Pancreas (tissue), 10 donors: Measurements from ENCODE around the gene HTR6. TPM values are rescaled to one million over a fixed set of nuclear protein-coding genes. Genes with fewer than 3 reads are reported as not detected.
A peak's percentile ranks its signal among the peaks of the same experiment; 100 is the strongest.

Source experiments
- ATAC-seq, 4 donors: fragments of 200-7000 bp; cut with Tn5 transposase; one replicate each; pipeline versions ENCODE4 v1.8.0 to v1.9.1; 2020; ENCODE audit warnings: mild to moderate bottlenecking in 4 of 4, moderate library complexity in 4 of 4
- DNase-seq, 6 donors: peaks; one replicate each; pipeline ENCODE4 v3.0.0-alpha.2; 2020
- FAIRE-seq: peaks from 2 replicates; lab custom pipeline; 2012; peaks lifted over from hg19 to GRCh38; lab: Jason Lieb, UNC
- H3K27ac ChIP-seq, 4 donors: fragments of 200-600 bp; sonication (generic); 1 replicate in 3 of 4; 2 replicates in 1 of 4; pipeline versions ENCODE4 v1.5.0 to v1.8.0; 2020
- H3K27me3 ChIP-seq, 4 donors: fragments of 200-600 bp; one replicate each; pipeline ENCODE4 v1.8.0; 2021
- H3K36me3 ChIP-seq, 3 donors: fragments of 200-600 bp; sonication (generic) in 1 of 3; one replicate each; pipeline versions ENCODE4 v1.5.0 to v1.8.0; 2020 to 2021
- H3K4me1 ChIP-seq, 3 donors: fragments of 200-600 bp; one replicate each; pipeline ENCODE4 v1.8.0; 2021
- H3K4me3 ChIP-seq, 4 donors: fragments of 200-600 bp; sonication (generic) in 2 of 4; one replicate each; pipeline versions ENCODE4 v1.5.0 to v1.8.0; 2020 to 2021
- H3K9me3 ChIP-seq, 4 donors: fragments of 200-600 bp; one replicate each; pipeline ENCODE4 v1.8.0; 2021
- WGBS, 2 donors: extraction: QIAGEN DNeasy Blood & Tissue Kit; methylation state at CpG; one replicate each; pipeline ENCODE4 v1.1.7; 2013; 5-methylcytosine and 5-hydroxymethylcytosine counted together
- intact Hi-C, 3 donors: fragments of 100-400 bp; cut with DNase I; formaldehyde crosslinking; loops; one replicate each; pipeline versions ENCODE4 v1.11.1 to v1.14.2; 2022
- polyA plus RNA-seq, 2 donors: library from polyadenylated mRNA; stranded (reverse); fragments of 200-250 nt; gene quantifications; one replicate each; pipeline ENCODE4 v1.2.3, GENCODE V29; 2013
- total RNA-seq, 6 donors: library from RNA; stranded (reverse); fragmentation: NEBNext Ultra II Directional in 4 of 6; extraction: Animal tissue kit (Norgen Biotek cat#: 25700) in 4 of 6; gene quantifications; one replicate each; pipeline versions ENCODE4 v1.2.1 to v1.2.4, GENCODE V29; 2021 to 2023
- TF ChIP-seq, protein P1 (sequence below), 4 donors: fragments of 200-600 bp; sonication (generic) in 3 of 4; IDR thresholded peaks; one replicate each; pipeline versions ENCODE4 v1.5.0 to v1.8.0; 2021; ENCODE audit warnings: antibody characterized with exemption in 4 of 4
- donor health status: healthy with polysubstance abuse.
- donor health status: DM: no; HTN: no; CAD: no; lungs with moderate emphysema.
- donor health status: DM: no; HTN: no; CAD: no.
- donor health status: control.
- donor health status: control.
- donor health status: Bipolar disorder and iron deficiency.
- donor health status: DM: yes; HTN: yes; CAD: no.
- donor health status: DM: no; HTN: no; CAD: no.
- donor health status: DM: no; HTN: no; CAD: no.
- donor health status: DM: yes; HTN: yes; CAD: no.

HTR6 gene
- total and polyA plus RNA-seq, 8 donors, result not detected

DNA sequence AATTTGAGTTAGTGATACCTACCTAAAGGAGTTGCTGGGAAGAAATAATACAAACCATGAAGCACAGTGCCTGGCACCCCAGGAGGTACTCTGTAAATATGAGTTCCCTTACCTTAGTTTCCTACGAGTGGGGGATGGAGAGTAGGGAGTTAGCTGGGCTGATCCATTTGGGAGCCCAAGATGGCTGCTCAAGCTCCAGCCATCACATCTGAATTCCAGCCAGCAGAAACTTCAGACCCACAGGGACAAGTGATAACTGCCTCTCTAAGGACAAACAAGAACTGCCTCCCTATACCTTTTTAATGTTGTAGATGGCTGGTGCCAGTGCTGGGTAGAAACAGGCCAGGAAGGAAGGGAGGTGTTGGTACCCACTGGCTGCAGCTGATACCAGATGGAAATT lies 22.7 kb downstream of the HTR6 start:
- Histone ChIP-seq H3K4me1 (no peaks in the 10 kb centered on the region), H3K4me3 (no peak overlapping the region), H3K36me3 (no peaks in the 10 kb centered on the region), H3K27ac (no peak overlapping the region), H3K27me3 (no peaks in the 10 kb centered on the region), H3K9me3 (no peaks in the 10 kb centered on the region)
- FAIRE-seq (no peak), ATAC-seq (no peak), DNase-seq (no peak)
- intact Hi-C loops, result no loop called here
- 97 to 100% methylated on average over 1 of the region's 1 CpG for WGBS, 2 donors
- TF ChIP-seq, protein P1, sequence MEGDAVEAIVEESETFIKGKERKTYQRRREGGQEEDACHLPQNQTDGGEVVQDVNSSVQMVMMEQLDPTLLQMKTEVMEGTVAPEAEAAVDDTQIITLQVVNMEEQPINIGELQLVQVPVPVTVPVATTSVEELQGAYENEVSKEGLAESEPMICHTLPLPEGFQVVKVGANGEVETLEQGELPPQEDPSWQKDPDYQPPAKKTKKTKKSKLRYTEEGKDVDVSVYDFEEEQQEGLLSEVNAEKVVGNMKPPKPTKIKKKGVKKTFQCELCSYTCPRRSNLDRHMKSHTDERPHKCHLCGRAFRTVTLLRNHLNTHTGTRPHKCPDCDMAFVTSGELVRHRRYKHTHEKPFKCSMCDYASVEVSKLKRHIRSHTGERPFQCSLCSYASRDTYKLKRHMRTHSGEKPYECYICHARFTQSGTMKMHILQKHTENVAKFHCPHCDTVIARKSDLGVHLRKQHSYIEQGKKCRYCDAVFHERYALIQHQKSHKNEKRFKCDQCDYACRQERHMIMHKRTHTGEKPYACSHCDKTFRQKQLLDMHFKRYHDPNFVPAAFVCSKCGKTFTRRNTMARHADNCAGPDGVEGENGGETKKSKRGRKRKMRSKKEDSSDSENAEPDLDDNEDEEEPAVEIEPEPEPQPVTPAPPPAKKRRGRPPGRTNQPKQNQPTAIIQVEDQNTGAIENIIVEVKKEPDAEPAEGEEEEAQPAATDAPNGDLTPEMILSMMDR (IDR thresholded peaks at IDR 0.05), result no peak

DNA sequence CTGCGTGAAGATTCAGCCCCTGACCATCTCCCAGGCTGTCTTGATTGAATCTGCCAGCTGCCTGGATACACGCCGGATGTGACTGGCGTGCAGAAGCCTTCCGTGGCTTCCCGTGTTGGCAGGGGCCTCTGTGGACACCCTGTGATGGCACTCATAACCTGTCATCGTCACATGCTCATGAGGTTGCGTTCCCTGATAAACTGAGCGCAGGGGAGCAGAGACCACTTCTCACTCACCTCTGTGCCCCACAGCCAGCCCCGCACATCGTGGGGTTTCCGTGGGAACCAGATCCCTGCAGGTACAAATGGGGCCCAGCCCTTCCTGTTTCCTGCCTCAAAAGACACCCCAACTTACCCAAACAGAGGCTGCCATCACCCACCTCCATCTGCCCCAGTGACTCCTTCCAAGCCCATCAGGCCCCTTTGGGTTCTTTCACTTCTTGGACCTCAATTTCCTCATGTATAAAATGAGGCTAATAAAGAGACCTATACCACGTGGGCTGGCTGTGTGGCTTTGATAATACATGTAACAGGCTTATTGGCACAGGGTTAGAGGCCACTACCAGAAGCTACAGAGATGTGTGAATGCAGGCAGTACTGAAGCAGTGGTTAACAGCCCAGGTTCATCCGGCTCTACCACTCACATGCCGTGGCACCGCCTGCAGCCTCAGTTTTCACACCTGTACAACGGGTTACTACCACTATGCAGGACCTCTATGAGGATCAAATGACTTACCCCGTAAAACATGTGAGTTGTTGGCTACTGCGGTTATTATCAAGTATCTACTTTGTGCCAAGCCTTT lies 23.6 kb downstream of the HTR6 start:
- no peaks in the 10 kb centered on the region for H3K9me3 ChIP-seq
- no peak for DNase-seq
- no peak for FAIRE-seq
- TF ChIP-seq, protein P1 (IDR thresholded peaks at IDR 0.05), result no peak
- ATAC-seq, result no peak
- H3K4me3 ChIP-seq, result no peak overlapping the region
- no peaks in the 10 kb centered on the region for H3K27me3 ChIP-seq
- WGBS, 2 donors, result 91 to 92% methylated on average over 19 of the region's 19 CpGs
- no peaks in the 10 kb centered on the region for H3K36me3 ChIP-seq
- intact Hi-C loops, result no loop called here
- no peak overlapping the region for H3K27ac ChIP-seq
- no peaks in the 10 kb centered on the region for H3K4me1 ChIP-seq

DNA sequence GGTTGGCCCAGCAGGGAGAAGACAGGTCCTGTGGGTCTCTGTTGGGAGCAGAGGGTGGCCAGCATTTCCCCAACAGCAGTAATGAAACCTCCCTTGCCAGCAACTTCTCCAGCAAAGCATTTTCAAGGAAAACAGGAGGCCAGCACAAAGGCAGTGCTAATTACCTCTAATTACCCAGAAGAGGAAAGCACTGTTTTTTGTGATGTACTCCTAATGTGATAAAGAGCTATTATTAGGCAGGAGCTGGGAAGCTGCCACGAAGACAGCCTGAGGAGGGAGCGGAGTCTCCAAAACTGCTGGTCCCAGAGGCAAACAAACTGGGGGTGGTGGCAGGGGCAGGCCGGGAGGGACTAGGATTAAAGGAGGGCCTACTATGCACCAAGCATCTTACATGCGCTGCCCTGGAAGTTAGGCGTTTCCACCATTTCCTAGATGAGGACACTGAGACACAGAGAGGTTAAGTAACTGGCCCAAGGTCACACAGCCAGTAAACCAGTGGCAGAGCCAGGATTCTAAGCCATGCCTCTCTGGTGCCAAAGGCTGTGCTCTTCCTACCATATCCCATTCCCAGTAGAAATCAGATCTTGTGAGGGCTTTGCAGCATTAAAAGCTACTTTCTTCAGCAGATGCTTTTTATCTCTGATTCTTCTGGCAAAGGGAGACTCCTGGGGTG lies 24.5 kb downstream of the HTR6 start:
- intact Hi-C loops, result no loop called here
- FAIRE-seq (no peak), DNase-seq (peak in 1 of 6 donors; percentile 14), ATAC-seq (no peak)
- H3K9me3 ChIP-seq, result no peaks in the 10 kb centered on the region
- peaks cover 0 to 5% (median 0%) of the 10 kb centered on the region in 3 donors for H3K36me3 ChIP-seq
- no peaks in the 10 kb centered on the region for H3K27me3 ChIP-seq
- 93% methylated on average over 5 of the region's 5 CpGs for WGBS, 2 donors
- no peak overlapping the region for H3K4me3 ChIP-seq
- no peak overlapping the region for H3K27ac ChIP-seq
- H3K4me1 ChIP-seq, result no peaks in the 10 kb centered on the region
- TF ChIP-seq, protein P1 (IDR thresholded peaks at IDR 0.05), result no peak

DNA sequence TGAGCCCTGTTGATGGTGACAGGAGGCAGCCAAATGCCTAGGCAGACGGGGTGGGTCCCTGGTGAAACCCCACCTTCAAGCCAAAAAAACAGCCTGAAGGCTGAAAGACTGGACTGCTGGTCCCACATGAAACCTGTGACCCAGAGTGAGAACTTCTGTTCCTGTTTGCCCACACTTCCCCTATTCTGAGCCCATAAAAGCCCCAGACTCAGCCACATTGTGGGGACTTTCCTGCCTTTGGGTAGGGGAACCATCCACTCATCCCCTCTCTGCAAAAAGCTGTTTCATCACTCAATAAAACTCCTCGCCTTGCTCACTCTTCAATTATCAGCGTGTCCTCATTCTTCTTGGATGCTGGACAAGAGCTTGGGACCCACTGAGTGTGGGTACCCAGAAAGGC lies 25.2 kb downstream of the HTR6 start:
- no peak overlapping the region for H3K27ac ChIP-seq
- FAIRE-seq, result no peak
- TF ChIP-seq, protein P1 (IDR thresholded peaks at IDR 0.05), result no peak
- H3K9me3 ChIP-seq, result no peaks in the 10 kb centered on the region
- 95 to 96% methylated on average over 3 of the region's 3 CpGs for WGBS, 2 donors
- no peaks in the 10 kb centered on the region for H3K4me1 ChIP-seq
- peaks cover 0 to 10% (median 0%) of the 10 kb centered on the region in 3 donors for H3K36me3 ChIP-seq
- no peaks in the 10 kb centered on the region for H3K27me3 ChIP-seq
- intact Hi-C loops, result no loop called here
- no peak overlapping the region for H3K4me3 ChIP-seq
- ATAC-seq, result no peak
- peak in 1 of 6 donors; percentile 7 for DNase-seq
